ENCODE measurements around the gene CLEC20A.

DNA sequence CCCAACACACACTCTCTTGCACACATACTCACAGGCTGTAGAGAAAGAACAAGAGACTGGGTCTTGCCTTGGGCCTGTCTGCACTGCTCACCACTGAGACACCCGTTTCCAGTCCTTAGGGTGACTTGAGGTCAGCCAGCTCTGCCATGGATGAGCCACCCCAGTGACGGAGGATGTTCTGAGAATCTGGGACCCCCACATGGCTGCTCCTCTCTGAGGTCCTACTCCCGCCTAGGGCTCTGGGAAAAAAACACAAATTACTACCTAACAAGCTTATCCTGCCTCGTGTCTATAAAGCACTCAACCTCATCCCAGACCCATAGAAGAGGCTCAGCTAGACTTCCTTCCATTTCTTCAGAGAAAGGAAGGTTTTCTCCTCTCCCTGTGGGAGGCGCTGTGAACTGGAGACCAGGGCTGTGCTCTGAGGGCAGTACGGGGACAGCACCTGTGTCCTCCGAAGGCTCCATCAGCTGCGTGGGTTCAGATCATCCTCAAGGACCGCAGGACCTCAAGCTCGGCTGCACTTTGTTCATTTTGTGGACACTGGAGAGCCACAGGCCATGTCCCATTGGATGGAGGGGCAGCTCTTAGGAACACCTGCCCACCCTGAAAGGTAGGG lies 4.3 kb upstream of the CLEC20A start:
- TF ChIP-seq, protein P1, sequence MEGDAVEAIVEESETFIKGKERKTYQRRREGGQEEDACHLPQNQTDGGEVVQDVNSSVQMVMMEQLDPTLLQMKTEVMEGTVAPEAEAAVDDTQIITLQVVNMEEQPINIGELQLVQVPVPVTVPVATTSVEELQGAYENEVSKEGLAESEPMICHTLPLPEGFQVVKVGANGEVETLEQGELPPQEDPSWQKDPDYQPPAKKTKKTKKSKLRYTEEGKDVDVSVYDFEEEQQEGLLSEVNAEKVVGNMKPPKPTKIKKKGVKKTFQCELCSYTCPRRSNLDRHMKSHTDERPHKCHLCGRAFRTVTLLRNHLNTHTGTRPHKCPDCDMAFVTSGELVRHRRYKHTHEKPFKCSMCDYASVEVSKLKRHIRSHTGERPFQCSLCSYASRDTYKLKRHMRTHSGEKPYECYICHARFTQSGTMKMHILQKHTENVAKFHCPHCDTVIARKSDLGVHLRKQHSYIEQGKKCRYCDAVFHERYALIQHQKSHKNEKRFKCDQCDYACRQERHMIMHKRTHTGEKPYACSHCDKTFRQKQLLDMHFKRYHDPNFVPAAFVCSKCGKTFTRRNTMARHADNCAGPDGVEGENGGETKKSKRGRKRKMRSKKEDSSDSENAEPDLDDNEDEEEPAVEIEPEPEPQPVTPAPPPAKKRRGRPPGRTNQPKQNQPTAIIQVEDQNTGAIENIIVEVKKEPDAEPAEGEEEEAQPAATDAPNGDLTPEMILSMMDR (IDR thresholded peaks at IDR 0.05) = no peak
- TF ChIP-seq ZFX (IDR thresholded peaks at IDR 0.05; ENCODE audit: borderline replicate concordance) = no peak
